IPS-18c (cell line): Measurements from ENCODE around the gene OSBPL6.
"Not testable (repeated sequence)": the region's sequence is repeated elsewhere in the genome, so short reads cannot be mapped to it uniquely, and the experiment has no call there.

Source experiments
- H3K4me3 ChIP-seq: 2 replicates; pipeline ENCODE4 v1.7.0; 2013; ENCODE audit warnings: low read depth, mild to moderate bottlenecking, low read length, moderate library complexity; ENCODE audit not compliant: insufficient read depth
- H3K9me3 ChIP-seq: one replicate; pipeline ENCODE4 v1.6.1; 2013; ENCODE audit warnings: mild to moderate bottlenecking, low read length, moderate library complexity; ENCODE audit not compliant: control insufficient read depth, insufficient read depth

The OSBPL6 gene

DNA sequence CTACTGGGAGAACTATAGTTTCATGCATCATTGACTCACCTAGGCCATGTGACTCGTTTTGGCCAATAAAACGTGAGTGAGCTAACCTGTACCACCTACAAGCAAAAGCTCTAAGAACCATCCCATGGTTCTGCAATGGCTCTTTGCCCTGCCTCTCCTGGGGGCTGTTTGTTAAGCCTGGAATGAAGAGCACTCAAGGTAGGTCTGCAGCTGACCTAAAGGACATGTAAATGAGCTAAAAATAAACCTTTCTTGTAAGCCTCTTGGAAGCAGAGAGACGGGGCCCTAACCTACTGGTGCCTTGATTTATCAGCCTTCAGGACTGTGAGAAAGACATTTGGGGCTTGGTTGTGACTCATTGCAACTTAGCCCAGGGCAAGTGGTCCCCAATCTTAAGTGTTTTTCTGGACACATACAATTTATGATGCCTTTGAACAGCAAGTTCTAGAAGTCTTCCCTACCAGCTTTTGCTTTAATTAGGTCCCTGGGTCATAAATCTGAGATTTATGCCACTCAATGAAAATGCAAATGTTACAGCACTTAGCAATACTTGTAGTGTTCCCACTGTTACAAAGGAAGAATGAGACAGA, 107.4 kb downstream of the OSBPL6 start:
- Histone ChIP-seq H3K9me3 (no peaks in the 10 kb centered on the region), H3K4me3 (no peak overlapping the region)

DNA sequence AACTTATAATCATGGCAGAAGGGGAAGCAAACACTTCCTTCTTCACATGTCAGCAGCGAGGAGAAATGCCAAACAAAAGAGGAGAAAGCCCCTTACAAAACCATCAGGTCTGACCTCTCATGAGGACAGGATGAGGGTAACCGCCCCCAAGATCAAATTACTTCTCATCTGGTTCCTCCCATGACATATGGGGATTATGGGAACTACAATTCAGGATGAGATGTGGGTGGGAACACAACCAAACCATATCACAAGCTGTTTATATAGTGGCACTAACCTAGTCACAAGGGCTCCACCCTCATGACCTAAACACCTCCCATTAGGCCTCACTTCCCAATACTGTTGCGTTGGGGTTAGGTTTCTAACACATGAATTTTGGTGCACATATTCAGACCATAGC, 110.0 kb downstream of the OSBPL6 start:
- Histone ChIP-seq H3K9me3 (no peaks in the 10 kb centered on the region), H3K4me3 (no peak overlapping the region)

- Histone ChIP-seq H3K4me3 (no peak overlapping the region), H3K9me3 (no peaks in the 10 kb centered on the region)
These were observed 112.2 kb downstream of the OSBPL6 start for GRCh38 chr2:178306352-178307073.

- H3K9me3 ChIP-seq = no peaks in the 10 kb centered on the region
- H3K4me3 ChIP-seq = no peak overlapping the region
These were observed 113.3 kb downstream of the OSBPL6 start for GRCh38 chr2:178307650-178308049.

DNA sequence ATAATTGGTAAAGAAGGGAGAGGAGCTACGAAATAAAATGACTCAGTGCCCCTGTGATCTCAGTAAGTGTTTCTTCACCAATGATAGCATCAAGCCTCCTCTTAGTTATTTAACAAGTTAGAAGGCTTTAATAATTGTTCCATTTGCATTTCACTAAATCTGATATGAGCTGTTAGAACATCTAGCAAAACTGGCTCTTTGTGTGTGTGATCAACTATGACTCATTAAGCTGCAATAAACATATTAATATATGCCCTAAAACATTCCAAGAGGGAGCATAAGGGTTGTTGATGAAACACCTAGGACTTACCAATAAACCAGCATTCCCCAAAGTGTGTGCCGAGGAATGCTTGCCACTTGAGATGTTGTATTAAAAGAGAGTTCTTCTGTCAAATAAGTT, 115.2 kb downstream of the OSBPL6 start:
- no peaks in the 10 kb centered on the region for H3K9me3 ChIP-seq
- H3K4me3 ChIP-seq = no peak overlapping the region

- Histone ChIP-seq H3K4me3 (no peak overlapping the region), H3K9me3 (no peaks in the 10 kb centered on the region)
These were observed 120.8 kb downstream of the OSBPL6 start for GRCh38 chr2:178315078-178315477.

GRCh38 chr2:178315488-178315948, 121.2 kb downstream of the OSBPL6 start:
- no peak overlapping the region for H3K4me3 ChIP-seq

DNA sequence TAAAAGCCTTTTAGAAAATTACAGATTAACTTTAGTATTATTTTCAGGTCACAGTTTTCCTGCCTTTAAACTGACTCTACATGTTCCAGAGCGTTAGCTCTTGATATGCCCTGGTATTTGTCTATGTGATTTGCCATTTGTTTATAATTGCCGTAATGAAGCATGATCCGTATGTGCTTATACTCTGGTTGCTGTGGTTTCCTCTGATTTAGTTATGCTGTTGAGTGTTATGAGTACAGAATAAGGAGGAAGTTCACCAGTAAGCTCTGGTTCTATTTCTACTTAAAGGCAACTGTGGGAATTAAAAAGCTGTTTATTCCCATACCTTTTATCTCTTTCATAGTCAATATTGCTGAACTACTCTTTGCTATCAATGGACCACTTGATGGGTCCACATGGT, 123.5 kb downstream of the OSBPL6 start:
- no peak overlapping the region for H3K4me3 ChIP-seq

More at GRCh38 chr2:178315488-178315948, 121.2 kb downstream of the OSBPL6 start:
- no peaks in the 10 kb centered on the region for H3K9me3 ChIP-seq

DNA sequence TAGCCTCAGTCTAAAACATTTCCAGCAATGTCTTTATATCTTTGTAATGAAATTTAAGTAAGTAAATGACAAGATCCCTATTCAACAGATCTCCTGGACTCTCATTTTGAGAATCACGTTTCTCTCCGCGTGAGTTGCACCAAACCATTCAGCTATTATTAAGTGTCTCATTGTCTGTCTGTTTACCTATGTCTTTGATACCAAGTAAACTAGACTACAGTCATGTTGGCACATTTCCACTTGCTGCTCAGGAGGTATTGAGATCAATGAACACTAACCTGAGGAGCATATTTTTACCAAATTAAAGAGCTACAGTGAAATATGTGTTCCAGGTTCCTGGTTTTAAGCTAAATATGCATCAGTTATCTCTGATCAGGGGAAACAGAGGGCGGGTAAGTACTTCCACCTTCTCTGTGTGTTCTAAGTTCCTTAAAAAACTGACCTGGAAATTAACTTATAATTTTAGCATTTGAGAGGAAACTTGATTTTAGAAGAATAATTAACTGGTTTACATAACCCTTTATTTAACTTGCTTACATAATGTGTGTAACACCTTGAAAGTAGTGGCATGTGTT, 125.8 kb downstream of the OSBPL6 start:
- Histone ChIP-seq H3K9me3 (no peaks in the 10 kb centered on the region), H3K4me3 (no peak overlapping the region)

More for the DNA sequence above, 123.5 kb downstream of the OSBPL6 start:
- H3K9me3 ChIP-seq = no peaks in the 10 kb centered on the region

DNA sequence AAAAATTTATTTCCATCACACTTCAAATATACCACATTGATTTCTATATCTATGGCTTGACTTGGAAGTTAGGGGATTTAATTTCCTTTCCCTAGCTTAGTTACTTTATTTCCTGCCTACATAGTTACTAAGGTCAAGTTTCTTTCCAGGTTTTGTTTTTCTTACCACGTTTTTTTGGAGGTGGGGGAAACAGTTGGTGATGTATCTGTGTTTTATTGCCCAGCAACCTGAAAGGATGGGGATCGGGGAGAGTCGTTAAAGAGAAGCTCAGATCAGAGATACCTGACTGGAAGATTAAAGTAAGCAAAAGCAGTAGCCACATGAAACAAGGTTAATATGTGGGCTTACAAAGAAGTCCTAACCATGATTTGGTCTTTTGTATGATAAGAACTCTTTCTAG, 127.8 kb downstream of the OSBPL6 start:
- Histone ChIP-seq H3K4me3 (no peak overlapping the region), H3K9me3 (no peaks in the 10 kb centered on the region)

GRCh38 chr2:178323331-178323730, 129.0 kb downstream of the OSBPL6 start:
- H3K4me3 ChIP-seq, H3K9me3 ChIP-seq: not testable (repeated sequence)

DNA sequence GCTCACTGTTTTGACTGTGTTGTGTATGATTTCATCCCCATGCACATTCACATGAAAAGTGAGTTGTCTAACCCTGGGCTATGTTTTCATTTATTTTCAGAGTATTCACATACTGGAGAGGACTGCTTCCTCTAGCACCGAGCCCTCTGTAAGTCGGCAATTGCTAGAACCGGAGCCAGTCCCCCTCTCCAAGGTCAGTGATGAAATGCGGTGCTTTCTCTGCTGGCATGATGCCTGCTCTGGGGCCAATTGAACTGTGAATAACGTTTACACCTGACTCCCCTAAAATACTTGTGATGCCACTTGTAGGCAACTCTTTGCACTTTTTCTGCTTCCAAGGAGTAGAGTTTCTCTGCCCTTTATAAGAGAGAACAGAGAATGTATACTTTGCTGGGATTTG, 129.8 kb downstream of the OSBPL6 start:
- Histone ChIP-seq H3K9me3 (no peaks in the 10 kb centered on the region), H3K4me3 (no peak overlapping the region)

DNA sequence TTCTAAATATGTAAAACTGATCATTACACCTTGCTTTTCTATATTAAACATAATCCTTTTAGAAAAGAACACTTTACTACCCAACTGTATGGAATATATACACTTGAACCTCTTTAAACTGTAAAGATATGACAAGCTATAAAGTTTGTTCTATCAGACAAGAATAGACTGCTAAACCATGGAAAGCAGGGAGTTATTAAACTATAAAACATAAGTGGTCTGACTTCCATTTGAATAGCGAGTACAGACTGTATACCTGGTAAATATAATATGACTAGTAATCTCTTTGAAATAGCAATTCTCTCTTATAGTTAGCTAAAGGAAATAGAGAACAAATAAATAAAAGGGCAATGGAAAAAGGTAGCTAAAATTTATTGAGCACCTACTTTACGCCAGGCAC, 131.0 kb downstream of the OSBPL6 start:
- Histone ChIP-seq H3K4me3 (no peak overlapping the region), H3K9me3 (no peaks in the 10 kb centered on the region)

GRCh38 chr2:178327516-178327915, 133.2 kb downstream of the OSBPL6 start:
- Histone ChIP-seq H3K9me3 (no peaks in the 10 kb centered on the region), H3K4me3 (no peak overlapping the region)

- Histone ChIP-seq H3K4me3 (no peak overlapping the region), H3K9me3 (no peaks in the 10 kb centered on the region)
These were observed 133.7 kb downstream of the OSBPL6 start for GRCh38 chr2:178328037-178328436.

GRCh38 chr2:178330175-178331017, 136.1 kb downstream of the OSBPL6 start:
- Histone ChIP-seq H3K9me3 (no peaks in the 10 kb centered on the region), H3K4me3 (no peak overlapping the region)
